Choroid plexus epithelial cell (primary cell): Measurements from ENCODE around the gene PAX1.

Source experiments
- DNase-seq: peaks from one replicate; pipeline ENCODE4 v3.0.0-alpha.2; 2010; ENCODE audit warnings: low read depth
- H3K4me3 ChIP-seq: 2 replicates; pipeline ENCODE4 v1.5.1; 2011; ENCODE audit warnings: low read depth, mild to moderate bottlenecking, control low read depth, low read length, moderate library complexity
- TF ChIP-seq, protein P1 (sequence below): conservative IDR thresholded peaks from 2 replicates; pipeline ENCODE4 v1.5.1; 2011; ENCODE audit warnings: low read depth, mild to moderate bottlenecking, control low read depth, inconsistent platforms, low read length, moderate library complexity

PAX1 gene

DNA sequence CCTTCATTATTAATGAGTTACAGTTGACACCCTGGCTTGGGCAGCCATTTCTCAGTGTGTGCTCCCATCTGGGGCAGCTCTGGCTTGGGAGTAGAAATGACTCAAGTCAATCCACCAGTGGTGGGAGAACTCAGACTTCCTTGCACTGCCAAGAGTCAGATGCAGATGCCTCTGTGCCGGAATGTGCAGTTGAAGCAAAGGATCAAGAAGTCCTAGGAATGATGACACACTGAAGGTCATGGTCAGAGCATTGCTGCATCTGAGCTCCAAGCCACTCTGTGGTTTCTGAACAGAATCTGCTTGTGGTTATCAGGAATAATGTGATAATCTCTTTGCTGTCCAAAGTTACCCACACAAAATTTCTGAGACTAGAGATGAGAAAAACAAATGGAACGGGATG is 19.5 kb upstream of the PAX1 start:
- TF ChIP-seq, protein P1, sequence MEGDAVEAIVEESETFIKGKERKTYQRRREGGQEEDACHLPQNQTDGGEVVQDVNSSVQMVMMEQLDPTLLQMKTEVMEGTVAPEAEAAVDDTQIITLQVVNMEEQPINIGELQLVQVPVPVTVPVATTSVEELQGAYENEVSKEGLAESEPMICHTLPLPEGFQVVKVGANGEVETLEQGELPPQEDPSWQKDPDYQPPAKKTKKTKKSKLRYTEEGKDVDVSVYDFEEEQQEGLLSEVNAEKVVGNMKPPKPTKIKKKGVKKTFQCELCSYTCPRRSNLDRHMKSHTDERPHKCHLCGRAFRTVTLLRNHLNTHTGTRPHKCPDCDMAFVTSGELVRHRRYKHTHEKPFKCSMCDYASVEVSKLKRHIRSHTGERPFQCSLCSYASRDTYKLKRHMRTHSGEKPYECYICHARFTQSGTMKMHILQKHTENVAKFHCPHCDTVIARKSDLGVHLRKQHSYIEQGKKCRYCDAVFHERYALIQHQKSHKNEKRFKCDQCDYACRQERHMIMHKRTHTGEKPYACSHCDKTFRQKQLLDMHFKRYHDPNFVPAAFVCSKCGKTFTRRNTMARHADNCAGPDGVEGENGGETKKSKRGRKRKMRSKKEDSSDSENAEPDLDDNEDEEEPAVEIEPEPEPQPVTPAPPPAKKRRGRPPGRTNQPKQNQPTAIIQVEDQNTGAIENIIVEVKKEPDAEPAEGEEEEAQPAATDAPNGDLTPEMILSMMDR, result no peak
- H3K4me3 ChIP-seq, result no peak overlapping the region
- DNase-seq, result no peak

DNA sequence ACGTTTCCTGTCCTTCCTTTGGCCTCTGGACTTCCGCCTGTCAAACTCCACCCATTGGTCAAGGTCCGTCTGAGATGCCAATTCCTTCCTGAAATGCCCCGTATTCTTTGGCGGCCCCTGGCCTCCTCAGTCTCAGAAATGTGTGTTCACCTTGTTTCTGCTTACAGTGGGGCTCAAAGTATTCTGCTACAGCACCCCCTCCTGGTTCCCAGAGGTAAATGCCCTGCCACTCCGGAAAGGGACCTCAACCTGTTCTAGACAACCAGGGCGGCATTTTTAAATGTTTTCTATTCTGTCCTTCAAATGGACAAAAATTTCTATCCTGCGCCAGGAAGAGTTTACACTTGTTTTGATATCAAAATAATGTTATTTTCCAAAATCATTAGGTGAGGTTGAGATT is 12.1 kb upstream of the PAX1 start:
- no peak for DNase-seq
- TF ChIP-seq, protein P1, result no peak
- no peak overlapping the region for H3K4me3 ChIP-seq

DNA sequence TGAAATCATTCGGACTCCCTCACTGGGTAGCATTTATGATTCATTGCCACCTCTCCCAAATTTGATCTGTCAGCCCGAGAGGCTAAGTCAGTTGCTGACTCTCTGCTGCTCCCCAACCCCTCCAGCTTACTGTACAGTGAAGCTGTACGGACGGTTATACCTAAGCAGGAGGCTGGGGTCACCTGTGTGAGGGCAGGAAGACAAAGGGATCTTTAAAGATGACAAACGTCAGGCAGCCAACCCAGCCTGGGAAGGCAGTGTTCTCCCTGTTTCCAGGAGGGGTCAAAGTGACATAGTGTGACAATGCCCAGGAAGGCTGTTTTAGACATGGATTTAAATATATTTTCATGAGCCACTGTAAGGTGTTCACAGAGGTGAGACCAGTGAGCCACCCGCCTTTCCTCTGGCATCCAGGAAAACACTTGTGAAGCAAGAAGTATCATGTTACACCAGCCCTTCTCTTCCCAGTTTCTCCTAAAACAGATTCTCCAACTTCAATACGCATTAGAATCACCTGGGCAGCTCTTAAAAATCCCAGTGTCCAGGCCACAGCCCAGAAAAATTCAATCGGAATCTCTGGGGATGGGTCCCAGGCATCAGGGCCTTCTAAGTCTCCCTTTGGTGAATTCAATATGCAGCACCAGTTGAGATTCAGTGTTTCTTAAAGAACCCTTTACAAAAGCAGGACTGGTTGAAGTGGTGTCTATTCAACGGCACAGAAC is 6.8 kb upstream of the PAX1 start:
- H3K4me3 ChIP-seq, result no peak overlapping the region
- DNase-seq, result no peak
- TF ChIP-seq, protein P1, result no peak

DNA sequence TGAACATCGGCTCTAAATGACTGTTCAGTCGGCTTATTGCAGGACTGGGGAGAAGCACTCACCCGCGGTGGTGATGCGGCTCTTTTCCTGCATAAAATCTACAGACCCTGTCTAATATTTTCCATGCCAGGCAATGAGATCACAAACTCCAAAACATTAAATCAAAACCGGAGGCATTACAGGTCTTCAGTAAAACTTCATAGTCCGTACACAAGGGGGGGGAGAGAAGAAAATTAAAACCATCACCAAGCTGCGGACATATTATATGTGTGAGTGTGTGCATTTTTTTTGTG is 6.3 kb upstream of the PAX1 start:
- no peak overlapping the region for H3K4me3 ChIP-seq
- DNase-seq, result no peak
- TF ChIP-seq, protein P1, result no peak

DNA sequence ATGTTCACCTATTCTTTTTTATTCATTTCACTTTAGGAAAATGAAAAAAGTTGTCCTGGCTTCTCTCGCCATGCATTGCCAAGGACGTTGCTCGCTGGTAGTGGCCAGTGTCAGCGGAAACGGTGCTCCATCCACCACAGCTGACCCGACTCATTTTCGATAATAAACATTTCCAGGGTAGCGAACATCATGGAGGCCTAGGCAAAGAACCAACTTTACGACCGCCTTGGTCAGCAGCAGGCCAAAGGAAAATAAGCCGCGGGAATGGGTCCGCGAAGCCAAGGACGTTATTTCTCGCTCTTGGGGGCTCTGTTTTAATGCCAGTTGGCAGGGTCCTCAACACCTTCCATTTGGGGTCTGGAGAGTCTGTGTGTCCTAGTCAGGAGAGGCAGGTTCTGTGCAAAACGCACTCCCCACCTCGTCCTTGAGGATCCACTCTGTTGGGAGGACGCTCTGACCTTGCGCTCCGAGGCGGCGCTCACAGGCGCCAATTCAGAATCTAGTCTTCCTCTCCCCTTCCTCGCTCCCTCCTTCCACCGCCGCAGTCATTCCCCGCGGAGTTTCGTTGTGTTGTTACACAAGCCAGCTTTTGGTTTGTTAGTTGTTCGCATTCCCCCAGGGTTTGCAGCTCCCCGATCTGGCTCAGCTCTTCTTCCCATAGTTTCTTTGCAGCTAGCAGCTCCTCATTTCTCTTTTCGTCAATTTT is 4.1 kb upstream of the PAX1 start:
- no peak overlapping the region for H3K4me3 ChIP-seq
- no peak for DNase-seq
- TF ChIP-seq, protein P1, result no peak

DNA sequence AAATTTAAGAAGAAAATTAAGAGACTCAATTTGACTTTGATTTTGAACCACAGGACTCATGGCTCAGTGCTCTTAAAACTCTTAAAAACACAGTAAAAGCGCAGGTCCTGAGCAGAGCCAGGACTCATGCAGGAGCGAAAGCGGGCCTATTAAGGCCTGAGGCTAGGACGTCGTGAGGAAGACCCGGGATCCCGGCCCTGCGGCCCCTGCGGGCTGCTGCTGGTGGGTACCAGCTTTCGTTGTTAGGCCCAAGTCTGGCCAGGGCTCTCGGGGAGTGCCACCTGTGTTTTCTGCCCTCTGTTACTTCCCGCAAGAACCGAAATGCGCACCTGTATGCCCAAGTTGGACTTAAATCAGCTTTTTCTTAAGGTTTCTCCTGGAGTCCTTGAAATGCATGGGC is 3.4 kb upstream of the PAX1 start:
- no peak for DNase-seq
- no peak overlapping the region for H3K4me3 ChIP-seq
- TF ChIP-seq, protein P1, result no peak
